ENCODE results near the gene ADM5. TPM values are rescaled to one million over a fixed set of nuclear protein-coding genes. Genes with fewer than 3 reads are reported as not detected.

ADM5 gene
- total and polyA plus RNA-seq, 7 donors: 0.49 to 3.1 (median 1.5) TPM; not detected in 2

- H3K4me1 ChIP-seq: peaks cover 0 to 49% (median 49%) of the 10 kb centered on the region in 4 donors
- peaks cover 0 to 5% (median 0%) of the 10 kb centered on the region in 4 donors for H3K36me3 ChIP-seq
- TF ChIP-seq POLR2A (IDR thresholded peaks at IDR 0.05) (no peak), CTCF (IDR thresholded peaks at IDR 0.05) (no peak), EP300 (IDR thresholded peaks at IDR 0.05) (no peak), POLR2AphosphoS5 (IDR thresholded peaks at IDR 0.05) (peak; percentile 30 to 63 (median 49))
- peak overlapping the region; percentile 21 to 46 (median 40) for H3K4me3 ChIP-seq
- intact Hi-C loops (cut with DNase I): loop anchor here (2.0 to 5.0 kb wide), 3 partner anchors 84 to 201 kb away; partner anchors contain the start of genes AKT1S1, PRR12, RPS11 and TBC1D17
- peak overlapping the region; percentile 84 to 94 (median 89) for H3K27ac ChIP-seq
- no peaks in the 10 kb centered on the region for H3K9me3 ChIP-seq
- DNase-seq: peak; percentile 97
- no peaks in the 10 kb centered on the region for H3K27me3 ChIP-seq
- WGBS, 2 donors: 1% methylated on average over 27 of the region's 27 CpGs
Observed at GRCh38 chr19:49676136-49676783, 13.1 kb upstream of the ADM5 start.

DNA sequence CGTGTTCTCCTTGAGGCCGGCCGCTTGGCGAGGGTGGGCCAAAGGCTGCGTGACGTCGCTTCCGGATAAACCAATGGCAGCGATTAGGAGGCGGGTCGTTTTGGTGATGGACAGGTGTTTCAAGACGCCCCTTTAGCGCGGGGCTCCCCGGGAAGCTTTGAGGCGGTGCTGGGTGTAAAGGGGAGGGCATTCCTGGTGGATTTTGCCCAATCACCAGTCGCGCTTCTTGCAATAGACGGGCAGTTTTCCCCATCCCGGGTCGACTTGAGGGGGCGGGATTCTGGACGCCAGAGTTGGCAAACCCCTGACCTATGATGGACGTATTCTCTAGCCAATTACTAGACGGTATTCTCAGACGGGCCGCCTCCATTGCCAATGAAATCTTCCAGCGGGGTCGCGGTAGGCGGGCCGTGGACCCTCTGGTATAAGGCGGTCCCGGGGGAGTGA is 12.6 kb upstream of the ADM5 start:
- WGBS, 2 donors: 0% methylated on average over 34 of the region's 34 CpGs
- Histone ChIP-seq H3K27ac (peak overlapping the region; percentile 92 to 95 (median 94)), H3K27me3 (no peaks in the 10 kb centered on the region), H3K36me3 (peaks cover 2 to 10% (median 3%) of the 10 kb centered on the region in 4 donors), H3K4me3 (peak overlapping the region; percentile 71 to 96 (median 94)), H3K4me1 (peaks cover 0 to 55% (median 51%) of the 10 kb centered on the region in 4 donors), H3K9me3 (no peaks in the 10 kb centered on the region)
- no peak for TF ChIP-seq POLR2AphosphoS5 (IDR thresholded peaks at IDR 0.05)
- TF ChIP-seq POLR2A (IDR thresholded peaks at IDR 0.05): no peak
- TF ChIP-seq EP300 (IDR thresholded peaks at IDR 0.05): no peak
- intact Hi-C loops (cut with DNase I): loop anchor here (1.0 to 5.0 kb wide), 4 partner anchors 35 to 200 kb away; partner anchors contain the start of genes AKT1S1, PRR12, RPS11 and SCAF1
- peak; percentile 100 for DNase-seq

DNA sequence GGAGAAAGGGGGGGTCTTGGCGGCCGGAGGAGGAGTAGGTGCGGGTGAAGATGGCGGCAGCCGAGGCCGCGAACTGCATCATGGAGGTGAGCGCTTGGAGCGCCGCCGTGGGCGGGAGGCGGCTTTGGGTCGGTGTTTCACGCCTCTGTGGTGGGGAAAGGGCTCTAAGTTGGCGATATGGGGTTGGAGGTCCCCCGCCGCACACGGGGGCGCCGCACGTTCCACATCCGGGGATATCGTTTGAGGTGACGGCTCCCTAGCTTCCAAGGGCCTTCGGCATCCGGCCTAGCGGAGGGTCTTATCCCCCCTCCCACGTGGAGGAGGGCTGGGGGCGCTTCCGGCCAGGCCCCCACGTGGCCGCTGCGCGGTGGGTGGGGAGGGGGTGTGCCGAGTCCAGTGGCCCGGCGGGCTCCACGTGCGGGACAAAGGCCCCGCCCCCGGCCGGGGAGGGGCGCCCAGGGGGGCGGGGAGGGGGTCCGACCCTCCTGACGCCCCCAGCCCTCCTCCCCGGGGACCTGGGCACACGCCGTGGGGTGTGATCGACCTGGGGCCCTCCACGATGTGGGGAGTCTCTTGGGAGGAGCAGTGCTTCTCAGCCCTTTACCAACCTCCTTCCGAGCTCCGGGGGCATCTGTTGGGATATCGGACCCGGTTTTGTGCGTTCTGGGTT is 12.0 kb upstream of the ADM5 start, which contains the start of gene PRMT1:
Gene PRMT1 (plus strand): TSS at position 41 of the 670 bp plus-strand sequence. CDS start 10 bp downstream, at position 51.
- H3K4me1 ChIP-seq: peaks cover 0 to 50% (median 46%) of the 10 kb centered on the region in 4 donors
- intact Hi-C loops (cut with DNase I): loop anchor here (1.0 to 5.0 kb wide), 4 partner anchors 35 to 199 kb away; partner anchors contain the start of genes AKT1S1, PRR12, RPS11 and SCAF1

GRCh38 chr19:49677901-49678674 is 11.3 kb upstream of the ADM5 start:
- Histone ChIP-seq H3K4me3 (peak overlapping the region; percentile 71 to 96 (median 94)), H3K9me3 (no peaks in the 10 kb centered on the region), H3K36me3 (peaks cover 6 to 23% (median 10%) of the 10 kb centered on the region in 4 donors), H3K27me3 (no peaks in the 10 kb centered on the region), H3K4me1 (peaks cover 0 to 50% (median 46%) of the 10 kb centered on the region in 4 donors), H3K27ac (peak overlapping the region; percentile 91 to 95 (median 93))
- TF ChIP-seq CTCF (IDR thresholded peaks at IDR 0.05): peak; percentile 33 to 57 (median 52)
- no peak for TF ChIP-seq POLR2AphosphoS5 (IDR thresholded peaks at IDR 0.05)
- WGBS, 2 donors: 2 to 5% methylated on average over 21 of the region's 21 CpGs
- DNase-seq: peak; percentile 82
- intact Hi-C loops (cut with DNase I): loop anchor here (1.0 to 5.0 kb wide), 4 partner anchors 36 to 199 kb away; partner anchors contain the start of genes AKT1S1, PRR12, RPS11 and SCAF1

More for the DNA sequence above, 12.0 kb upstream of the ADM5 start, which contains the start of gene PRMT1:
- Histone ChIP-seq H3K36me3 (peaks cover 6 to 16% (median 8%) of the 10 kb centered on the region in 4 donors), H3K27ac (peak within 1 kb of the TSS; percentile 92 to 95 (median 94)), H3K9me3 (no peaks in the 10 kb centered on the region), H3K27me3 (no peaks in the 10 kb centered on the region), H3K4me3 (peak within 1 kb of the TSS; percentile 71 to 96 (median 94))
- DNase-seq: no peak
- WGBS, 2 donors: 1% methylated on average over 57 of the region's 57 CpGs
- TF ChIP-seq CTCF (IDR thresholded peaks at IDR 0.05) (no peak), EP300 (IDR thresholded peaks at IDR 0.05) (no peak), POLR2A (IDR thresholded peaks at IDR 0.05) (peak; percentile 72 to 85), POLR2AphosphoS5 (IDR thresholded peaks at IDR 0.05) (peak; percentile 79 to 92 (median 91))
